ENCODE results near the gene TNFSF15. TPM values are rescaled to one million over a fixed set of nuclear protein-coding genes. Genes with fewer than 3 reads are reported as not detected.

TNFSF15 gene
- total RNA-seq (2014; rRNA removed; shearing (Covaris generic); ENCODE audit: low replicate concordance), result 0.07 and 0.98 TPM in 2 replicates

- in situ Hi-C loops (cut with HindIII; ENCODE audit: low pct_unique_long_range_greater_than_20kb, low sequenced_read_pairs), result no loop called here
- DNase-seq (ENCODE audit: low read depth), result peak; percentile 76
These were observed at the start of gene TNFSF15 for GRCh38 chr9:114805670-114806525. TNFSF15 (minus strand) TSS chr9:114806039; CDS start chr9:114806012, 27 bp downstream.

- no peak for DNase-seq (ENCODE audit: low read depth)
- in situ Hi-C loops (cut with HindIII; ENCODE audit: low pct_unique_long_range_greater_than_20kb, low sequenced_read_pairs), result no loop called here
These were observed 49.6 kb upstream of the TNFSF15 start for GRCh38 chr9:114855488-114855887.

- in situ Hi-C loops (cut with HindIII; ENCODE audit: low pct_unique_long_range_greater_than_20kb, low sequenced_read_pairs), result no loop called here
- no peak for DNase-seq (ENCODE audit: low read depth)
These were observed 49.0 kb upstream of the TNFSF15 start for GRCh38 chr9:114854736-114855355.

GRCh38 chr9:114853071-114853855 is 47.4 kb upstream of the TNFSF15 start:
- in situ Hi-C loops (cut with HindIII; ENCODE audit: low pct_unique_long_range_greater_than_20kb, low sequenced_read_pairs), result no loop called here
- no peak for DNase-seq (ENCODE audit: low read depth)

- DNase-seq (ENCODE audit: low read depth), result no peak
- in situ Hi-C loops (cut with HindIII; ENCODE audit: low pct_unique_long_range_greater_than_20kb, low sequenced_read_pairs), result no loop called here
These were observed 46.3 kb upstream of the TNFSF15 start for GRCh38 chr9:114852050-114852594.

GRCh38 chr9:114851306-114851705 is 45.5 kb upstream of the TNFSF15 start:
- DNase-seq (ENCODE audit: low read depth), result no peak
- in situ Hi-C loops (cut with HindIII; ENCODE audit: low pct_unique_long_range_greater_than_20kb, low sequenced_read_pairs), result no loop called here

DNA sequence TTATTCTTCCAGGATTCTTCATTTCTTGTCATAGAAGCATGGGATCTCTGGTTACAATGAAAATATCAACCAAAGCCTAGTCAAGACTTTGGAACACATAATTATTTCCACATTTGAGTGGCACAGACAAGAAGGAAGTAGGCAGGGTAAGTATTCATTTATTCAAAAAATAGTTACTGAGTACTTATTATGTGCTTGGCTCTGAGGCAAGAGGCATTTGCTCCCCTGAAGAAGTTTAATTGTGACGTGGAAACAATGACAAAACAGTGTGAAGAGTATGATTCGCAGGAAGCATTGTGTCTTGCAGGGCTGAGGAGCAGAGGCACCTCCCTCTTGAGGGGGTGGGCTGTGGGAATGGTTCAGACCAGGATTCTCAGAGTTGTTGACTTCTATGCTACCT is 45.0 kb upstream of the TNFSF15 start:
- no peak for DNase-seq (ENCODE audit: low read depth)
- in situ Hi-C loops (cut with HindIII; ENCODE audit: low pct_unique_long_range_greater_than_20kb, low sequenced_read_pairs), result no loop called here

DNA sequence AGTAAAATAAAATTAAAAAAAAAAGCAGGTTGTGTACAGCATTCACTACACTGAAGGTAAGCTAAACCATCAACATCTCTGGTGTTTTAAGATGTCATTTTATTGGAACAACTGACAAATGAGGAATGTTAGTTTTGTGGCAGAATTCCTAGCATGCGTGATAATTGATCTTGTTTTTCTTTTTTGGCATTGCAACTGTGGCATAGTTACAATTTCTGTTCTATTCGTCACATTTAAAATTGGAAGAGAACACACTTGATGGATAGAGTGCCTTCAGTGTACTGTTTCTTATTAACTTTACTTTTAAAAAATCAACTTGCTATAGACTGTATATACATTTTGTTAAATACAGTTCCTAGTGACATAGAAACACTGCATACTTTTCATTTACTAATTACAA is 43.6 kb upstream of the TNFSF15 start:
- no peak for DNase-seq (ENCODE audit: low read depth)
- in situ Hi-C loops (cut with HindIII; ENCODE audit: low pct_unique_long_range_greater_than_20kb, low sequenced_read_pairs), result no loop called here

DNA sequence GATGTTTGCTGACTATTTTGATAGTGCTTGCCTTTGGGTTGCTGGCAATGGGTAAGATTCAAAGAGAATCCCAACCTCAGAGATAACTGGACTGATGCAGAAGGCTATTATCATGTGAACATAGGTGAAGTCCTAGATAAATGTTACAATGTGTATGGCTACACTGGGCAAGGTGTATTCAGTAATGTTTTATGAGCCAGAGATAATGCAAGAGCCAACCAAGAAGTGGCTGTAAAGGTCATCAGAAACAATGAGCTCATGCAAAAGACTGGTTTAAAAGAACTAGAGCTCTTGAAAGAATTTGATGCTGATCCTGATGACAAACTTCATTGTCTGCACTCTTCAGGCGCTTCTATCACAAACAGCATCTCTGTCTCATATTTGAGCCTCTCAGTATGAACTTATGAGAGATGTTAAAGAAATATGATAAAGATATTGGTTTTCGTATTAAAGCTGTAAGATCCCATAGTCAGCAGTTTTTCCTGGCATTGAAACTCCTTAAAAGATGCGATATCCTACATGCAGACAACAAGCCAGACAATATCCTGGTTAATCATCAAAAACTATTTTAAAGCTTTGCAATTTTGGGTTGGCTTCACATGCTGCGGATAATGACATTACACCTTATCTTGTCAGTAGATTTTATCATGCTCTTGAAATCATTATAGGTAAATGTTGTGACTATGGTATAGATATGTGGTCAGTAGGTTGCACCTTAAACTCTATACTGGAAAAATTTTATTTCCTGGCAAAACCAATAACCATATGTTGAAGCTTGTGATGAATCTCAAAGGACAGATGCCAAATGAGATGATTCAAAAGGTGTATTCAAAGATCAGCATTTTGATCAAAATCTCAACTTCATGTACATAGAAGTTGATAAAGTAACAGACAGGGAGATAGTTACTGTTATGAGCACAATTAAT is 41.9 kb upstream of the TNFSF15 start:
- DNase-seq (ENCODE audit: low read depth), result no peak
- in situ Hi-C loops (cut with HindIII; ENCODE audit: low pct_unique_long_range_greater_than_20kb, low sequenced_read_pairs), result no loop called here

DNA sequence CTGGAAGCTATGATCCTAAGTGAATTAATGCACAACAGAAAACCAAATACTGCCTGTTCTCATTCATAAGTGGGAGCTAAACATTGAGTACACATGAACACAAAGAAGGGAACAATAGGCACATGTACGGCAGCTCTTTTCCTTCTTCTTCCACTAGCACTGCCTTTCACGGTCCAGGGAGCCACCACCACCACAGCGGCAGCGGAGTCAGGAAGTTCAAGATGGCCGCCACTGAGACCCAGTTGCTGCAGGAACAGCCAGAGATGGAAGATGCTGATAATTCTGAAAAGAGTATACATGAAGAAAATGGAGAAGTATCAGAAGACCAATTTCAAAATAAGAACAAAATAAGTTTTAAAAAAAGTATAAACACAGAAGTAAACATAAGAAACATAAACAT is 39.5 kb upstream of the TNFSF15 start:
- in situ Hi-C loops (cut with HindIII; ENCODE audit: low pct_unique_long_range_greater_than_20kb, low sequenced_read_pairs), result no loop called here

GRCh38 chr9:114844766-114845165 is 38.9 kb upstream of the TNFSF15 start:
- in situ Hi-C loops (cut with HindIII; ENCODE audit: low pct_unique_long_range_greater_than_20kb, low sequenced_read_pairs), result no loop called here
- DNase-seq (ENCODE audit: low read depth), result no peak

More for the DNA sequence above, 39.5 kb upstream of the TNFSF15 start:
- DNase-seq (ENCODE audit: low read depth), result no peak

GRCh38 chr9:114837923-114838322 is 32.1 kb upstream of the TNFSF15 start:
- in situ Hi-C loops (cut with HindIII; ENCODE audit: low pct_unique_long_range_greater_than_20kb, low sequenced_read_pairs), result no loop called here
- peak; percentile 9 for DNase-seq (ENCODE audit: low read depth)

DNA sequence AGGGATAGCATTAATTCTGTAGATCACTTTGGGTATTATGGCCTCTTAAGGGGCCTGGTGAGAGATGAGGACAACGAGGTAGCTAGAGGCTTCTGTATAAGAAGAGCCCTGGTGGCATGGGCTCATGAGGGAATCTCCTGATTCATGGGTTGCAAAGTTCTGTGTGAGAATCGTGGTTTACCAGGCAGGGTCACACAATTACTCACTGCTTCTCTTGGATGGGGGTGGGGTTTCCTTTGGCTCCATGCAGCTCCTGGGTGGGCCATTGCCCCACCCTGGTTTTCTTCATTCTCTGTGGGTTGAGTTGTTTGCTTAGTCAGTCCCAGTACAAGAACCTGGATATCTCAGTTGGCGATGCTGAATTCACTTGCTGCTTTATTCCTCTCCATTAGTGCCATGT is 30.9 kb upstream of the TNFSF15 start:
- in situ Hi-C loops (cut with HindIII; ENCODE audit: low pct_unique_long_range_greater_than_20kb, low sequenced_read_pairs), result no loop called here
- DNase-seq (ENCODE audit: low read depth), result no peak

- in situ Hi-C loops (cut with HindIII; ENCODE audit: low pct_unique_long_range_greater_than_20kb, low sequenced_read_pairs), result no loop called here
These were observed 28.5 kb upstream of the TNFSF15 start for GRCh38 chr9:114834386-114834785.

DNA sequence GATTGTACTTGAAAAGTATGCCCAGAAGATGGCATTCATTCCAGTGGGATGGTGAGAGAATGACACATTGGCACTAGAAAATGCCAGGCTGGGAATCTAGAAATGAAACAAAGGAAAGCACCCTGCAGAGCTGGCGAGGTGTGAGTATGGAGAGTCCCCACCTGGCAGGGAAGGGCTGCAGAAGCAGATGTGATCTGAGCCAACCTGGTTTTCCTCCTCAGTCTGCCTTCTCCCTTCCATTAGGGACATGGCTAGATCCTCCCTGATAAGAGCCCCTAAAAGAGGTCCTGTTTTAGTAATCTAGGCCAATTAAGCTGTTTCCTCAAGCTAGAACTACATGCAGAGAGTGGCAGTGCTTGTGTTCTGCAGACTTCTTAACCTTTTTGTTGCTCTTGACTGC is 24.7 kb upstream of the TNFSF15 start:
- in situ Hi-C loops (cut with HindIII; ENCODE audit: low pct_unique_long_range_greater_than_20kb, low sequenced_read_pairs), result no loop called here
- DNase-seq (ENCODE audit: low read depth), result no peak

More at GRCh38 chr9:114834386-114834785, 28.5 kb upstream of the TNFSF15 start:
- no peak for DNase-seq (ENCODE audit: low read depth)

- in situ Hi-C loops (cut with HindIII; ENCODE audit: low pct_unique_long_range_greater_than_20kb, low sequenced_read_pairs), result no loop called here
These were observed 24.0 kb upstream of the TNFSF15 start for GRCh38 chr9:114829574-114830440.

GRCh38 chr9:114828303-114828650 is 22.4 kb upstream of the TNFSF15 start:
- DNase-seq (ENCODE audit: low read depth), result no peak
- in situ Hi-C loops (cut with HindIII; ENCODE audit: low pct_unique_long_range_greater_than_20kb, low sequenced_read_pairs), result no loop called here

More at GRCh38 chr9:114829574-114830440, 24.0 kb upstream of the TNFSF15 start:
- no peak for DNase-seq (ENCODE audit: low read depth)
